HL-60/S4 treated with phorbol 12-myristate 13-acetate at 8.2 ng/mL for 4 days and 3 days (cell line): ENCODE data around the gene LSS.
"Not testable (repeated sequence)": the region's sequence is repeated elsewhere in the genome, so short reads cannot be mapped to it uniquely, and the experiment has no call there.

Source experiments
- in situ Hi-C: fragments of 300-500 bp; cut with MboI; formaldehyde crosslinking; loops from 2 replicates; pipeline ENCODE4 v1.15.0; 2022; ENCODE audit warnings: low sequenced_read_pairs

LSS gene

GRCh38 chr21:46142582-46143473, 85.7 kb downstream of the LSS start:
- in situ Hi-C loops = no loop called here

- in situ Hi-C loops = no loop called here
Observed at GRCh38 chr21:46141767-46142581, 86.6 kb downstream of the LSS start.

GRCh38 chr21:46140352-46141003, 88.1 kb downstream of the LSS start:
- in situ Hi-C loops = not testable (repeated sequence)

- in situ Hi-C loops = no loop called here
Observed at GRCh38 chr21:46139686-46140085, 88.9 kb downstream of the LSS start.

GRCh38 chr21:46138383-46138970, 90.1 kb downstream of the LSS start:
- in situ Hi-C loops = no loop called here
